Fibroblast of pulmonary artery (primary cell): ENCODE measurements around the gene HOXA7.

ENCODE experiments used
- DNase-seq: peaks from one replicate; pipeline ENCODE4 v3.0.0-alpha.2; 2010; ENCODE audit warnings: low read depth
- H3K4me3 ChIP-seq: replicated peaks from 2 replicates; pipeline ENCODE4 v1.5.1; 2011; ENCODE audit warnings: low read depth, mild to moderate bottlenecking, control low read depth, low read length, moderate library complexity
- CTCF ChIP-seq: IDR thresholded peaks from 2 replicates; pipeline ENCODE4 v1.5.1; 2011; ENCODE audit warnings: mild to moderate bottlenecking, control low read depth, low read length, inconsistent platforms; ENCODE audit errors: missing control alignments

The HOXA7 gene

DNA sequence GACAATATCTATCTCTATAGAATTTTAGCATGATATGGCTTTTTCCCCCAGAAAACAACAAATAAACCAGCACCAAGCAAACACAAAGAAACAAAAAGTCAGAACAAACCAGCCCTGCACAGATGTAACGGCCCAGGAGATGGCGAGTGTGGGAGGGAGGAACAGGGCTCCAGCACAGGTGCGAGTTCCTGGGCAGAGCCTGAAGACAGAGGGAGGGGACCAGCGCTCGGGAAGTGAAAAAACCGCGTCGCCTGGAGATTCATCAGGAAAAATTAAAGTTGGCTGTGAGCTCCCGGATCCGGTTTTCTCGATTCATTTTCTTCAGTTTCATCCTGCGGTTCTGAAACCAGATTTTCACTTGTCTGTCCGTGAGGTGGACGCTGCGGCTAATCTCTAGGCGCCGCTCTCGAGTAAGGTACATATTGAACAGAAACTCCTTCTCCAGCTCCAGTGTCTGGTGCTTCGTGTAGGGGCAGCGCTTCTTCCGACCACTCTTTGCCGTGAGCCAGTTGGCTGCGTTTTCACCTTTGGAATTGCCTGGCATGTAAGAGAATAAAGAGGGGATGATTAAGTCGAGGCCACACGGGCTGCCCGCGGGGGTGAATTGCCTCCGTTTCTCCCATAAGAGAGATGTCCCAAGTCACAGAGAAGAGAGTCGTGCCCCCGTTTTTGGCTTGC is 15.3 kb upstream of the HOXA7 start:
- no peak for DNase-seq
- TF ChIP-seq CTCF: no peak
- no peak overlapping the region for H3K4me3 ChIP-seq

- no peak for DNase-seq
- H3K4me3 ChIP-seq: no peak overlapping the region
- TF ChIP-seq CTCF: no peak
Observed at GRCh38 chr7:27171325-27171636, 14.8 kb upstream of the HOXA7 start.

- no peak for TF ChIP-seq CTCF
- no peak overlapping the region for H3K4me3 ChIP-seq
Observed at GRCh38 chr7:27170426-27171324, 14.2 kb upstream of the HOXA7 start.

GRCh38 chr7:27169658-27170425 is 13.4 kb upstream of the HOXA7 start:
- no peak for TF ChIP-seq CTCF
- H3K4me3 ChIP-seq: no peak overlapping the region
- DNase-seq: no peak

More at GRCh38 chr7:27170426-27171324, 14.2 kb upstream of the HOXA7 start:
- no peak for DNase-seq

- no peak overlapping the region for H3K4me3 ChIP-seq
- no peak for DNase-seq
- no peak for TF ChIP-seq CTCF
Observed at GRCh38 chr7:27168265-27168947, 11.9 kb upstream of the HOXA7 start.

DNA sequence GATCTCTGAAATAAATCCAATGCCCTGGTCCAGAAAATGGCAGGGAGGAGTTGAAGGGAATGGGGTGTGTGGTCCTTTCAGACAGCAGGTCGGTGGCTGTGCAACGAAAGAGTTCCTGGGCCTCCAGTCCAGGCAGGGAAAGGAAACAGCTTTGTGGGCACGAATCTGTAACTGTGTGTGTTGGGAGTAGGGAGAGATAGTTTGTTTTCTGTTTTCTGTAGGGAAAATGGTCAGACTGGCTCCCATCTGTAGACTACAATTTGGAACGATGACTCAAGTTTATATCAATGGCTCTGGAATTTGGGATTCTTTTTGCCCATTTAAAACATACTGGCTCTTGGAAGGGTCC is 11.4 kb upstream of the HOXA7 start:
- no peak for DNase-seq
- TF ChIP-seq CTCF: no peak
- H3K4me3 ChIP-seq: no peak overlapping the region
